Naive thymus-derived CD4-positive, alpha-beta T cell (primary cell): ENCODE data around the gene LGALSL. TPM values are rescaled to one million over a fixed set of nuclear protein-coding genes. Genes with fewer than 3 reads are reported as not detected.

ENCODE experiments used
- ATAC-seq: fragments of 150-1000 bp; cut with Tn5 transposase; 2 replicates; pipeline ENCODE4 v1.10.0; 2021; ENCODE audit warnings: mild to moderate bottlenecking, moderate library complexity
- CTCF ChIA-PET: fragments of 350-600 bp; sonication (Branson Sonifier 250); formaldehyde crosslinking; loops from one replicate; lab custom pipeline; 2021; ENCODE audit warnings: antibody characterized with exemption; lab: Charles Lee
- POLR2A ChIA-PET: fragments of 350-600 bp; sonication (Branson Sonifier 250); formaldehyde crosslinking; loops from one replicate; lab custom pipeline; 2021; ENCODE audit warnings: antibody characterized with exemption, inconsistent platforms; lab: Charles Lee
- DNase-seq, 9 donors: peaks; one replicate each; pipeline versions ENCODE4 v3.0.0 to v3.0.0-alpha.2; 2020 to 2022; ENCODE audit warnings: mixed read lengths in 1 of 9
- H3K27ac ChIP-seq: one replicate; pipeline ENCODE4 v1.7.0; 2013; ENCODE audit warnings: mild to moderate bottlenecking, low read depth, low read length, moderate library complexity
- H3K27me3 ChIP-seq, 2 donors: one replicate each; pipeline ENCODE4 v1.7.0; 2013; ENCODE audit warnings: low read length in 2 of 2, mild to moderate bottlenecking in 2 of 2, moderate library complexity in 2 of 2; ENCODE audit not compliant: control insufficient read depth in 2 of 2, insufficient read depth in 2 of 2
- H3K36me3 ChIP-seq, 3 experiments: 1 replicate in 2 of 3; 2 replicates in 1 of 3; pipeline ENCODE4 v1.7.0; 2013; ENCODE audit warnings: low read length in 3 of 3, mild to moderate bottlenecking in 3 of 3, moderate library complexity in 1 of 3; ENCODE audit not compliant: insufficient read depth in 3 of 3, control insufficient read depth in 2 of 3
- H3K4me1 ChIP-seq, 2 donors: one replicate each; pipeline ENCODE4 v1.7.0; 2013; ENCODE audit warnings: low read length in 2 of 2, mild to moderate bottlenecking in 2 of 2, moderate library complexity in 1 of 2; ENCODE audit not compliant: control insufficient read depth in 2 of 2, insufficient read depth in 2 of 2
- H3K4me3 ChIP-seq: 2 replicates; pipeline ENCODE4 v1.7.0; 2013; ENCODE audit warnings: mild to moderate bottlenecking, low read length
- H3K9me3 ChIP-seq, 3 experiments: 1 replicate in 2 of 3; 2 replicates in 1 of 3; pipeline ENCODE4 v1.7.0; 2013; ENCODE audit warnings: low read length in 3 of 3; ENCODE audit not compliant: control insufficient read depth in 2 of 3
- H3K27ac Mint-ChIP-seq, 9 donors: one replicate each; pipeline ENCODE4 v1.8.0; 2020 to 2022; ENCODE audit warnings: mixed read lengths in 9 of 9, mild to moderate bottlenecking in 8 of 9, moderate library complexity in 5 of 9, inconsistent platforms in 2 of 9
- H3K27me3 Mint-ChIP-seq, 5 donors: one replicate each; pipeline ENCODE4 v1.8.0; 2021 to 2022; ENCODE audit warnings: mixed read lengths in 5 of 5, mild to moderate bottlenecking in 1 of 5
- H3K36me3 Mint-ChIP-seq, 5 donors: one replicate each; pipeline ENCODE4 v1.8.0; 2020 to 2022; ENCODE audit warnings: mixed read lengths in 5 of 5, mild to moderate bottlenecking in 3 of 5, inconsistent platforms in 1 of 5
- H3K4me1 Mint-ChIP-seq, 7 donors: one replicate each; pipeline ENCODE4 v1.8.0; 2020 to 2022; ENCODE audit warnings: mixed read lengths in 7 of 7, mild to moderate bottlenecking in 3 of 7, inconsistent platforms in 1 of 7
- H3K4me3 Mint-ChIP-seq, 10 donors: one replicate each; pipeline ENCODE4 v1.8.0; 2020 to 2022; ENCODE audit warnings: mild to moderate bottlenecking in 10 of 10, mixed read lengths in 10 of 10, moderate library complexity in 6 of 10, inconsistent platforms in 2 of 10
- H3K9me3 Mint-ChIP-seq, 11 donors: one replicate each; pipeline ENCODE4 v1.8.0; 2020 to 2022; ENCODE audit warnings: mixed read lengths in 11 of 11, mild to moderate bottlenecking in 4 of 11, inconsistent platforms in 1 of 11, moderate library complexity in 1 of 11
- intact Hi-C, 2 donors: fragments of 100-400 bp; cut with micrococcal nuclease; formaldehyde crosslinking; loops; one replicate each; pipeline ENCODE4 v1.15.1; 2023
- polyA plus RNA-seq, 2 donors: library from polyadenylated mRNA; unstranded; fragments of 300-500 nt; fragmentation: Illumina TruSeq; gene quantifications; one replicate each; pipeline ENCODE4 v1.2.3, GENCODE V29; 2021
- total RNA-seq, 6 experiments: library from RNA in 5 of 6; stranded (reverse) in 5 of 6; gene quantifications; 1 replicate in 5 of 6; 2 replicates in 1 of 6; pipeline ENCODE4 v1.2.3 and lab custom pipeline; 2021 to 2026

Gene LGALSL
- total and polyA plus RNA-seq, 7 experiments from 2014 or later: 0.11 to 1.5 (median 0.41) TPM; not detected in 1

DNA sequence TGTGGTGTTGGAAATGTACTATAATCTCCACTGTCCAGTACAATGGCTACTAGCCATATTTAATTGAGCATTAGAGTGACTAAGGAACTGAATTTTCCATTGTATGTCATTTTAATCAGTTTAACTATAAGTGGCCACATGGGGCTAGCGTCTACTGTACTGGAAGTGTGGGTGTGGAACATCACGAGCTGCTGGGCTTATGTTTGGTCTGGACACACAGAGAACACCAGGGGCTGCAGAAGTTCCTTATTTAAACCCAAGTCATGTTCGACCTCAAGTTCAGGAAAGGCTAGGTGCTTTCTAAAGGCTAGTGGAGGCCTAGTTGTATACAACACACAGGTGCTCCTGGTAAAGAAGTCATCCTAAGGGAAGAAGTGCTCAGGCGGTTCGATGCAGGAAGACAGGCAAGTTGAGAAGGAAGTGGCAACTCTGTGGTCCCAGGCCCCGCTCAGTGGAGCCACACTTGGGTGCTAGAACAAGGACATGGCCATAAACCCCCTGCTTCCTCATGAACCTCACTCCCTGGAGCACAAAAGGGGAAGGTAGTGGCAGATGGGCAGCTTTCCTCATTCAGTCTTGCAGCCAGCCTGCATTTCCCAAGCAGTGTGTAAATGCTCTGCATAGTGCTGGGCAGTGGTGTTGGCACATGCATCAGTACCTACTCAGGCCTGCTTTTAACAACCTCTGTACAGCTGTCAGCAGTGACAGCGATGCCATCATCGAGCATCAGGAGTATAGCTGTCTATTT lies 13.3 kb downstream of the LGALSL start:
- ChIA-PET POLR2A (no interaction called here), CTCF (no interaction called here)
- H3K27ac Mint-ChIP-seq: no peak overlapping the region
- H3K4me1 Mint-ChIP-seq: no peaks in the 10 kb centered on the region
- DNase-seq: no peak
- H3K27me3 Mint-ChIP-seq: peaks cover 0 to 19% (median 0%) of the 10 kb centered on the region in 5 donors
- no peaks in the 10 kb centered on the region for H3K36me3 Mint-ChIP-seq
- Histone ChIP-seq H3K27me3 (no peaks in the 10 kb centered on the region), H3K36me3 (no peaks in the 10 kb centered on the region), H3K4me1 (no peaks in the 10 kb centered on the region), H3K27ac (no peak overlapping the region), H3K4me3 (no peak overlapping the region), H3K9me3 (no peaks in the 10 kb centered on the region)
- intact Hi-C loops: no loop called here
- peak; percentile 70 for ATAC-seq
- H3K4me3 Mint-ChIP-seq: no peak overlapping the region
- no peaks in the 10 kb centered on the region for H3K9me3 Mint-ChIP-seq

DNA sequence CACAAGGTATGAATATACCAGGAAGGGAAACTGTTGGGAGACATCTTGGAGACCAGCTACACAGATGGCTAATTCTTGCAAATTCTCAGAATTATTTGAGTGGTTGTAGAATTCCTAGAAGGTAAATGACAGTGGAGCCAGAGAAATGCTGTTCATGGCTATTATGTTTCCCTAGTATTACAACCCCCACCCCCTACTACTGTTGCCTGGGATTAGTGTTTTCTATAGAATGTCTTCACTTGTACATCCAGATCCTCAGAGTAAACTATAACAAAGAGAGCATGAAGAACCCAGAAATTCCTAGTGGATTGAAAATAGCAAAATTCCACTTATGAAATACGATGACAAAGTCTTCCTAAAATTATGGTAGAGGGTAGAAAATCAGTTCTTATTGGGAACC lies 15.3 kb downstream of the LGALSL start:
- DNase-seq (no peak), ATAC-seq (no peak)
- H3K4me3 Mint-ChIP-seq: no peak overlapping the region
- no peaks in the 10 kb centered on the region for H3K36me3 ChIP-seq
- ChIA-PET CTCF (interaction anchor here (0.6 kb wide), 1 partner anchor 484 kb away, joined by 3 read pairs; no protein-coding TSS in a partner anchor), POLR2A (interaction anchor here (0.7 kb wide), 1 partner anchor 8 kb away, joined by 3 read pairs; no protein-coding TSS in a partner anchor)
- H3K27me3 ChIP-seq: no peaks in the 10 kb centered on the region
- peaks cover 0 to 19% (median 0%) of the 10 kb centered on the region in 5 donors for H3K27me3 Mint-ChIP-seq
- no peaks in the 10 kb centered on the region for H3K4me1 ChIP-seq
- intact Hi-C loops: no loop called here
- no peak overlapping the region for H3K4me3 ChIP-seq
- no peaks in the 10 kb centered on the region for H3K9me3 Mint-ChIP-seq
- no peaks in the 10 kb centered on the region for H3K9me3 ChIP-seq
- no peak overlapping the region for H3K27ac Mint-ChIP-seq
- peaks cover 0 to 5% (median under 1%) of the 10 kb centered on the region in 7 donors for H3K4me1 Mint-ChIP-seq
- H3K27ac ChIP-seq: no peak overlapping the region
- no peaks in the 10 kb centered on the region for H3K36me3 Mint-ChIP-seq

DNA sequence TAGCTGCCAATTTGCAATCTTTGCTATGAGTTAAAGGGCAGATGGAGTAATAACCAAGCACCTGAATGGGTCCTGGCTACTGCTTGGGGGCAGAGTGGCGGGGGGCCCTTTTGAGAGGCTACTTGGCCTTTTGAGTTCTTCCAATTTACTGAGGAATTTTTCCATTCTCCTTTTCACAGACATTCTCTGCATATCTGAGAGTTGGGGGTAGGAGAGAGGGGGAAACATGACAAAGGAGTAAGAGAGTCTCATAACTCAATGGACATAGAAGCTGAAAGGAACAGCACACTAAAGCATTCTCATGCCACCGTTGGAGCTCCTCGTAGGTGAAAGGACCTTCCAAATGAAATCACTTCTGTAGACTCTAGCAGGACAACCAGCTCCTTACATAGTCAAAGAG lies 16.1 kb downstream of the LGALSL start:
- no peak overlapping the region for H3K27ac Mint-ChIP-seq
- intact Hi-C loops: no loop called here
- CTCF ChIA-PET: no interaction called here
- H3K4me1 ChIP-seq: no peaks in the 10 kb centered on the region
- DNase-seq: no peak
- H3K36me3 ChIP-seq: no peaks in the 10 kb centered on the region
- H3K36me3 Mint-ChIP-seq: no peaks in the 10 kb centered on the region
- no peaks in the 10 kb centered on the region for H3K27me3 ChIP-seq
- POLR2A ChIA-PET: no interaction called here
- H3K4me3 ChIP-seq: no peak overlapping the region
- peaks cover 0 to 16% (median 0%) of the 10 kb centered on the region in 5 donors for H3K27me3 Mint-ChIP-seq
- H3K27ac ChIP-seq: no peak overlapping the region
- no peak overlapping the region for H3K4me3 Mint-ChIP-seq
- peaks cover 3 to 8% (median 4%) of the 10 kb centered on the region in 7 donors for H3K4me1 Mint-ChIP-seq
- H3K9me3 Mint-ChIP-seq: no peaks in the 10 kb centered on the region
- ATAC-seq: no peak
- H3K9me3 ChIP-seq: no peaks in the 10 kb centered on the region

DNA sequence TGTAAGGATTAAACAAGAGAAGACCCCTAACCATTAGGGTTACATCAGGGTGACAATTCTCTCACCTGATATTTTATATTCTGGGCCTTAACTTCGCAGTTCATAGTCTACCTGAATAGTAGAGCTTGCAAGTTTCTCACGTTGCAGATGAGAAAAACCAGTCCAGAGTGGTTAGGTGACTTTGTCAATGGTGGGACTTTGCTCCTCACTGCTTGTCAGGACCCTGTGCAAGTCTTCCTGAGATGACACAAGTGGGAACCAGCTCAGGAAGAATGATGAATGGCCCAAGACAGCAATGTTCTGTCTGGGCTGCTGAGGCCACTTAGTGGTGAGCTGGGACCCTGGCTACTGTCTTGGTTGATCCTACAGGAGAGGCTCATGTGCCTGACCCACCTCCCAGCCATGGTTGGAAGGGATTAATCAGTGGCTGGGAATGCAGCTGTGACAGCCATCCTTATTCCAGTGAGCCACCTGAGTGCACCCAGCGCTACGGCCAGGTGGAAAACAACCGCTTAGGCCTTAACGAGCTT lies 16.9 kb downstream of the LGALSL start:
- ATAC-seq (no peak), DNase-seq (no peak)
- Histone ChIP-seq H3K9me3 (no peaks in the 10 kb centered on the region), H3K27me3 (no peaks in the 10 kb centered on the region), H3K36me3 (no peaks in the 10 kb centered on the region), H3K4me1 (no peaks in the 10 kb centered on the region), H3K4me3 (no peak overlapping the region), H3K27ac (no peak overlapping the region)
- H3K4me3 Mint-ChIP-seq: no peak overlapping the region
- H3K36me3 Mint-ChIP-seq: no peaks in the 10 kb centered on the region
- ChIA-PET CTCF (no interaction called here), POLR2A (no interaction called here)
- peaks cover 3 to 8% (median 4%) of the 10 kb centered on the region in 7 donors for H3K4me1 Mint-ChIP-seq
- no peaks in the 10 kb centered on the region for H3K9me3 Mint-ChIP-seq
- intact Hi-C loops: no loop called here
- peaks cover 0 to 12% (median 0%) of the 10 kb centered on the region in 5 donors for H3K27me3 Mint-ChIP-seq
- H3K27ac Mint-ChIP-seq: no peak overlapping the region

DNA sequence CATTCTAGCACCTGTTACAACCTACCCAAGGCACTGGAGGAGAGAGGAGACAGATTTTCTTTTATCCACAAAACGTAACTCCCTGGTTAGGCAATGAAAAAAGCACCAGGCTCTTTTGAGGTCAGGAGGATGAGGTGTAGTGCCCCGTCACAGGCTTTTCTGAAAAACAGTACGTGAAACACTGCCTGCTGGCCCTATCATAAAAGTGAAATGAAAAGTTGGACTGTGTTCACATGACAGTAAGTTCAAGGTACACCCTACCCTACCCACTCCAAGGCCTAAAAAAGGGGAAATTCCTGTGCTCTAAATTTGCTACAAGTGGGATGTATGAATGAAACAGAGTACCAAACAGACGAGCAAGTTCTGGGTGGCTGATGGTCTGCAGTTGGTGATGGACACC lies 17.6 kb downstream of the LGALSL start:
- ATAC-seq (no peak), DNase-seq (no peak)
- Mint-ChIP-seq H3K36me3 (no peaks in the 10 kb centered on the region), H3K27me3 (peaks cover 0 to 11% (median 0%) of the 10 kb centered on the region in 5 donors), H3K4me3 (no peak overlapping the region), H3K4me1 (peaks cover 3 to 8% (median 4%) of the 10 kb centered on the region in 7 donors), H3K27ac (no peak overlapping the region), H3K9me3 (no peaks in the 10 kb centered on the region)
- intact Hi-C loops: no loop called here
- Histone ChIP-seq H3K27ac (no peak overlapping the region), H3K4me1 (no peaks in the 10 kb centered on the region), H3K4me3 (no peak overlapping the region), H3K36me3 (no peaks in the 10 kb centered on the region), H3K9me3 (no peaks in the 10 kb centered on the region), H3K27me3 (no peaks in the 10 kb centered on the region)
- ChIA-PET POLR2A (no interaction called here), CTCF (no interaction called here)

DNA sequence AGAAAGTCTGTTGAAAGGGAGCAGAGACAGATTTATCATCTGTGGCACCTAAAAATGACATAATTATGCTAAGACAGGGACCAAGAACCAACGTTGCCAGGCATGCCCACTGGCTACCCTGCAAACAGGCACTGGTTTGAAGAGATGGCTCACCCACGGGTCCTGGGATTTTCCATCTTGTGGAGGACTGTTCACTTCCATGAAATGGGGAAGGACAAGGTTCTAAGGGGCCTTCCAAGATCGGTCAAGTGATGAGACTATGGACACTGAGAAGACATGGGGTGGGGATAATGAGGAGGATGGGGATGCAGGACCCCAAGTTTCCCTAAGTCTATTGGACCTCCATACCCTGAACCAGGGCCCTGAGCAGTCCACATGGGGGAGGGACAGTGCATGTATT lies 18.9 kb downstream of the LGALSL start:
- Histone ChIP-seq H3K27ac (no peak overlapping the region), H3K36me3 (no peaks in the 10 kb centered on the region), H3K27me3 (no peaks in the 10 kb centered on the region), H3K9me3 (no peaks in the 10 kb centered on the region), H3K4me3 (no peak overlapping the region), H3K4me1 (no peaks in the 10 kb centered on the region)
- Mint-ChIP-seq H3K9me3 (no peaks in the 10 kb centered on the region), H3K27ac (no peak overlapping the region), H3K4me1 (peaks cover 3 to 13% (median 4%) of the 10 kb centered on the region in 7 donors), H3K4me3 (no peak overlapping the region), H3K36me3 (no peaks in the 10 kb centered on the region), H3K27me3 (peaks cover 0 to 11% (median 0%) of the 10 kb centered on the region in 5 donors)
- ATAC-seq: no peak
- no peak for DNase-seq
- ChIA-PET POLR2A (interaction anchor here (0.6 kb wide), 1 partner anchor 275 kb away, joined by 9 read pairs; no protein-coding TSS in a partner anchor), CTCF (no interaction called here)
- intact Hi-C loops: no loop called here
